A204.1 (cell line): ENCODE data around the gene PSMD10.

Experiments
- FAIRE-seq: peaks from 2 replicates; lab custom pipeline; 2012; peaks lifted over from hg19 to GRCh38; lab: Jason Lieb, UNC

Gene PSMD10, protein sequence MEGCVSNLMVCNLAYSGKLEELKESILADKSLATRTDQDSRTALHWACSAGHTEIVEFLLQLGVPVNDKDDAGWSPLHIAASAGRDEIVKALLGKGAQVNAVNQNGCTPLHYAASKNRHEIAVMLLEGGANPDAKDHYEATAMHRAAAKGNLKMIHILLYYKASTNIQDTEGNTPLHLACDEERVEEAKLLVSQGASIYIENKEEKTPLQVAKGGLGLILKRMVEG

DNA sequence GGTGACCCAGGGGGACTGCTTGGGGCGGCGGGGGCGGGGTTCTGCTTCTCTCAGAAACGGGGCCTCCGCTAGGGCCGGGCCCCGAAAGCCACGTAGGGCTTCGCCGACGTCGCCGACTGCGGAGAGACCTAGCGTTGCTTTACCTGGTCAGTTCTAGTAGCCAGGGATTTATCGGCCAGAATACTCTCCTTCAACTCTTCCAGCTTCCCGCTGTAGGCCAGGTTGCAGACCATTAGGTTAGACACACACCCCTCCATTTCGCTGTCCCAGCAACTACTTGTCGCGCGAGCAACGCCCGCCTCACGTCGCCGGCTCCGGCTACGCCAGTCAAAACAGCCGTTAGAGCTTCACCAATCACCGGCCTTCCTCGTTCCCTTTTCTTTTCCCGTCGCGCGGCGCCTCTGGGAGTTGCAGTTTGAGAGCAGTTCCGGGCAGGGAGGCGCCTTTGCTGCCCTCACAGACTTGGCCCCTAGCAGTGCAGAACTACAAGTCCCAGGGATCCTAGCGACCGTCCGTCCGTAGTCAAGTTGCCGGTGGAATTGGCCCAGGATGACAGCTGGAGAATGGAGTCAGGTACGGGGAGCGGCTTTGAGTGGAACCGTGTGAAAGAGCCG lies at the start of gene PSMD10, which contains the start of gene ATG4A:
PSMD10 (minus strand) TSS at position 279 of the 614 bp plus-strand sequence; CDS start at position 257, 22 bp downstream.
ATG4A (plus strand) TSS at position 515 of the 614 bp plus-strand sequence; CDS start at position 564, 49 bp downstream.
- peak; percentile 94 for FAIRE-seq

- FAIRE-seq: no peak
Measured at GRCh38 chrX:108138814-108139702, 47.7 kb upstream of the PSMD10 start.

DNA sequence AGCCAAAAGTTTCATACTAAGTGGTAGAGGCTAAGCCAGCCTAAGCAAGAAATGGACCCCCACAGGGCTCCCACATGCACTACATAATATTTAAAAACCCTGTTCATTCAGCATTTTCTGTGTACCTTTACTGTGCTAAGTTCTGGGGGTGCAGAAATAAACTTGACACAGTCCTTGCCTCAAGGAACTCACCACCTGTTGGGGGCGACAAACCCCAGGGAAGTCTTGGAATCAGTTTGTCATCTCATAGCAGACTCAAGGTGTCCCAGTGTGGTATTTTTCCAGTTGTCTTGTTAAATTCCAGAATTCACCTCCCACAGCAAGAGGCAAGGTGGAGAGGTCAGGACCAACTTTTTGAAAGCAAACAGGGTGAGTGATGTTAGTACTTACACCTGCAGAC lies 43.4 kb upstream of the PSMD10 start:
- FAIRE-seq: no peak

- no peak for FAIRE-seq
Measured at GRCh38 chrX:108132876-108133275, 41.5 kb upstream of the PSMD10 start.

DNA sequence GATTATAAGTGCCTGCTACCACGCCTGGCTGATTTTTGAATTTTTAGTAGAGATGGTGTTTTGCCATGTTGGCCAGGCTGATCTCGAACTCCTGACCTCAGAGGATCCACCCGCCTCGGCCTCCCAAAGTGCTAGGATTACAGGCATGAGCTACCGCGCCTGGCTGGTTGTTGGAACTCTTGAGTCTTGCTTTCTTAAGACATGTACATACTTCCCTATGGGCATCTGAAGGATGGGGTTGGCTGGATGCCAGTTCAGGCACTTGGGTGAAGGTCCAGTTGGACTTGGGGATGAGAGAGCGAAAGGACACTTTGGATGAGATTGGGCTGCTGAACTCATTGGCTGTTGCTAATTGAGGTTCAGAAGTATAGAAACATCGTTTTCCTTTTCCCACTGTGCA lies 40.7 kb upstream of the PSMD10 start:
- FAIRE-seq: no peak

- FAIRE-seq: no peak
Measured at GRCh38 chrX:108131471-108131870, 40.1 kb upstream of the PSMD10 start.

DNA sequence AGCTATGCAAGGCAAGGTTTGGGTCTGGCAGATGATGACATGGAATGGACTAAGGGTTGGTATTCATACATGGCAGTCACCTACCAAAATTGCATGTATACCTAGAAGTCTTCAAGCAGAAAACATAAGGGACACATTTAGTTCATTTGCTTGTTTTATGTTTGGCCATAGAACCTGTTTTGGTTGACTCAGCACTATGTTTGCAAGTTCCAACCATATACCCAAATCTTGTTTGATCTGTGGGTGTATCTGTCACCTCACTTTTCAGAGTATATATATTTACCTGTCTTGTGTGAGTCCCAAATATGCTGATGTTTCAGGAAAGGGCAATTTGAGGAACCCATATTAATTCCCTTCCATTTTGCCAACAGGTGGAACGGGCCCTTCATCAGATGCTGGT lies 39.5 kb upstream of the PSMD10 start:
- FAIRE-seq: no peak

DNA sequence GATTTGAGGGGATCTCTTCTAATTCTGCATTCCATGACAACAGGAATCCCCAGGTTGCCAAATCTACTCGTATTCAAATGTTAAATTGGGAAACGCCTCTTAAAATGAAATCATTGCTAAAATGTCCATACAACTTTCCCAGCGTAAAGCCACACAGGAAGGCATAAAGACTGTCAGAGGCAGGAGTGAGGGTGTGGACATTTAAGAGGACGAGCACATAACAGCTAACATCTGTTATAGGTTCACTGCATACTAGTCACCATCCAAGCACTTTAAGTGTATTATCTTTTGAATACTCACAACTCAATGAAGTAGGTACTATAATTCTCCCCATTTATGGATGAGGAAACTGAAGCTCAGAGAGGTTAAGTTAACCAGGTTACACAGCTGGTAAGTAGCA lies 35.8 kb upstream of the PSMD10 start:
- FAIRE-seq: no peak

- FAIRE-seq: no peak
Measured at GRCh38 chrX:108126661-108127060, 35.3 kb upstream of the PSMD10 start.

- no peak for FAIRE-seq
Measured at GRCh38 chrX:108123591-108124366, 32.4 kb upstream of the PSMD10 start.

- no peak for FAIRE-seq
Measured at GRCh38 chrX:108122748-108123147, 31.4 kb upstream of the PSMD10 start.

DNA sequence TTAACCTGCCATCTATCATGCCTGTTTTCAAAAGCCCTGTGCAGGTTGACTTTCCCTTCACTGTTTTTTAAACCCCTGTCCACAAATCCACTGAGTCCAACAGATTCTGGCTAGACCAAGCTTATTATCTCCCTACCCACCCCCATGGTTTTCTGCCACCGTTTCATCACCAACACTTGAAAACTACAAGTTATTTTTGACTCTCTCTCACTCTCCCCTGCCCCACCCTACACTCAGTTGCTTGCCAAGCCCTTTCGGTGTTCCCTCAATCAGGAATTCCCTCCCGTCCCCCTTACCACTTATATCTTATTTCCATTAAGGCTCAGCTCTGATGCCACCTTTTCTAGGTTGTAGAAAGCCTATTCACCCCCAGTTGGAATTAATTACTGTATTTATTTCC lies 29.9 kb upstream of the PSMD10 start:
- FAIRE-seq: no peak

GRCh38 chrX:108117988-108118387 lies 26.6 kb upstream of the PSMD10 start:
- FAIRE-seq: no peak

- FAIRE-seq: no peak
Measured at GRCh38 chrX:108114541-108114940, 23.2 kb upstream of the PSMD10 start.

GRCh38 chrX:108105473-108105872 lies 14.1 kb upstream of the PSMD10 start:
- FAIRE-seq: no peak

DNA sequence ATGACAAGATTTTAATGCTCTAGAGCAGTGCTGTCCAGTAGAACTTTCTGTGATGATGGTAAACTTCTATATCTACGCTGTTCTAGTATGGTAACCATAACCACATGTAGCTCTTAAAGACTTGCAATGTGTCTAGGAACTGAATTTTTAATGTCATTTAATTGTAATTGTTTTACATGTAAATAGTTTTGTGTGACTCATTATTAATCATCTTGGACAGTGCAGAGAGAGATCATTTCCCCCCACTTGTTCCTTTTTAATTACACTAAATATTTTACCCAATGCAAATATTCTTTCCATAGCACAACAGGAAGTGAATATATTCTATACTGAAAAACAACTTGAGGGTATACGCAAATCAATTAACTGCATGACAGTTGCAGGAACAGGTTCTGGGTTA lies 6.0 kb upstream of the PSMD10 start:
- no peak for FAIRE-seq

DNA sequence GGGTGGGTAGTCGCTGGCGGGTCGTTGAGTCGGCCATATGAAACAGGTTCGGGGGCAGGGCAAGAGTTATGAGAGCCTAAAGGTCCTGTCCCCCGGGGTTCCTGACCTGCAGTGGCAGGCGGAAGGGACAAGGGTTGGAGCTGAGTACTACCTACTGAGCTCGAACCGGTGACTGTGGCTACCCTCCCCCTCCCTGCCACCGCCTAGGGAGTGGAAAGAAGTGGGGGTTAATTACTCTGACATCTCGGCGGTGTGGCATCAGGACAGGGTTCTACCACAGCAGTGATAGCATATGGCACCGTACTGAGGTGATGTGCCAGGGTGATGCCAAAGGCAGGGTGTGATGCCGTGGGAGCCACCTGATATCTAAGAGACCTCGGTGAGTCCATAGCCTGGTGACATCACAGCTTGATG lies 543 bp upstream of the PSMD10 start:
- FAIRE-seq: no peak

- FAIRE-seq: no peak
Measured at GRCh38 chrX:108090491-108091263, 665 bp downstream of the PSMD10 start.

GRCh38 chrX:108088511-108088910 lies 2.8 kb downstream of the PSMD10 start:
- FAIRE-seq: no peak

- FAIRE-seq: no peak
Measured at GRCh38 chrX:108087792-108088191, 3.5 kb downstream of the PSMD10 start.

GRCh38 chrX:108081110-108081509 lies 10.2 kb downstream of the PSMD10 start:
- no peak for FAIRE-seq

- FAIRE-seq: no peak
Measured at GRCh38 chrX:108072746-108073145, 18.6 kb downstream of the PSMD10 start.
